Ishikawa (cell line): Measurements from ENCODE around the gene NBAS.

Experiments
- CEBPB ChIP-seq: IDR thresholded peaks from 2 replicates; pipeline ENCODE4 v1.6.1; 2012
- CREB1 ChIP-seq: IDR thresholded peaks from 2 replicates; pipeline ENCODE4 v1.6.1; 2012; ENCODE audit warnings: low read depth
- EGR1 ChIP-seq: IDR thresholded peaks from 2 replicates; pipeline ENCODE4 v1.6.1; 2012
- EP300 ChIP-seq: IDR thresholded peaks from 2 replicates; pipeline ENCODE4 v1.6.1; 2012; ENCODE audit warnings: borderline replicate concordance
- FOXM1 ChIP-seq: IDR thresholded peaks from 2 replicates; pipeline ENCODE4 v1.6.1; 2012; ENCODE audit warnings: low read depth, borderline replicate concordance
- NFIC ChIP-seq: IDR thresholded peaks from 2 replicates; pipeline ENCODE4 v1.6.1; 2012
- RAD21 ChIP-seq: IDR thresholded peaks from 2 replicates; pipeline ENCODE4 v1.6.1; 2012; ENCODE audit warnings: low read depth
- TAF1 ChIP-seq: IDR thresholded peaks from 2 replicates; pipeline ENCODE4 v1.6.1; 2012; ENCODE audit warnings: low read depth, mild to moderate bottlenecking
- TCF12 ChIP-seq: IDR thresholded peaks from 2 replicates; pipeline ENCODE4 v1.6.1; 2012; ENCODE audit warnings: low read depth
- TEAD4 ChIP-seq: IDR thresholded peaks from 2 replicates; pipeline ENCODE4 v1.6.1; 2012
- USF1 ChIP-seq: IDR thresholded peaks from 2 replicates; pipeline ENCODE4 v1.6.1; 2012
- YY1 ChIP-seq: IDR thresholded peaks from 2 replicates; pipeline ENCODE4 v1.6.1; 2012; ENCODE audit warnings: low read depth
- ZBTB7A ChIP-seq: IDR thresholded peaks from 2 replicates; pipeline ENCODE4 v1.6.1; 2012; ENCODE audit warnings: low read depth
- TF ChIP-seq, protein P1 (sequence below): IDR thresholded peaks from 2 replicates; pipeline ENCODE4 v1.6.1; 2012; ENCODE audit warnings: low read depth, mild to moderate bottlenecking
- TF ChIP-seq, protein P2 (sequence below): IDR thresholded peaks from 2 replicates; pipeline ENCODE4 v1.6.1; 2012

The NBAS gene

DNA sequence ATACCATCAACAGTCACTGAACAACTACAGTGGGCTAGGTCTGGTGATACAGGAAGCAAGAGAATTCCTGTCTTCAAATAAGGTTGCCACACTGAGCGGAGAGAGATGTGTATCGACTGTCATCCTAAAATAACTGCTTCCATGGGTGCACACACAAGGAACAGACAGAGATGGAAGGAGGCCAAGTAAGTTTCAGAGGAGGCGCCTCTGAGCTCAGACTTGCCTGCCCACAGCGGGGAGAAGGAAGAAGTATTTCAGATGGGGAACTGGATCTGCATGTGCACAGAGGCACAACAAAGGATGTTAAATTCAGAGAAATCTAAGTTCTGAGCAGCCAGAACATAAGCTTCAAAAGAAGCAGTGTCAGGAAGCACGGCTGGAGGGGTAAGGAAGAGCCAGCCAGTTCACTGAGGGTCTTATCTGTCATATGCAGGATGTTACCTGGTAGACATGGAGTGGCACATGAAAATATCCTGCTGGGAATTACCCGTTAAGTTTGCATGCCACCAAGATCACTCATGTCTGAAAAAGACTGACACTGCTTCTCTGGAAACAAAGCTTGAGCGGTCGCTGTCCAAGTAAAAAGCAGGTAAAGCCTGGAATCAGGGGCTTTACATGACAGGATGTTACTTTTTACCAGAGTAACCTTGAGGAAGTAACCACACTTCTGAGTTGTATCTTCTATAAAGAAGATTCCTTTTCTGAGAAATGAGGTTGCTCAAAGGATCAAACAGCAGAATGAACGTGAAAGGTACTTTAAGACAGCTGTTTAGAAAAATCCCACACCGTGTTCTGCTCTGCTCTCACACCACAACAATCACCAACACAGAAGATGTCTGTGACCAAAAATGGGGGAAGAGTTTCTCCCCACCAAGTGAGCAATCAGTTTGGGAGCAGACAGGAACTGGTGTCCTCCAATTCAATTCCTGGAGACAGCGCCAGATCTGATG, 260.2 kb downstream of the NBAS start:
- no peak for TF ChIP-seq YY1
- no peak for TF ChIP-seq ZBTB7A
- TF ChIP-seq USF1, result no peak
- no peak for TF ChIP-seq EGR1
- TF ChIP-seq, protein P1, sequence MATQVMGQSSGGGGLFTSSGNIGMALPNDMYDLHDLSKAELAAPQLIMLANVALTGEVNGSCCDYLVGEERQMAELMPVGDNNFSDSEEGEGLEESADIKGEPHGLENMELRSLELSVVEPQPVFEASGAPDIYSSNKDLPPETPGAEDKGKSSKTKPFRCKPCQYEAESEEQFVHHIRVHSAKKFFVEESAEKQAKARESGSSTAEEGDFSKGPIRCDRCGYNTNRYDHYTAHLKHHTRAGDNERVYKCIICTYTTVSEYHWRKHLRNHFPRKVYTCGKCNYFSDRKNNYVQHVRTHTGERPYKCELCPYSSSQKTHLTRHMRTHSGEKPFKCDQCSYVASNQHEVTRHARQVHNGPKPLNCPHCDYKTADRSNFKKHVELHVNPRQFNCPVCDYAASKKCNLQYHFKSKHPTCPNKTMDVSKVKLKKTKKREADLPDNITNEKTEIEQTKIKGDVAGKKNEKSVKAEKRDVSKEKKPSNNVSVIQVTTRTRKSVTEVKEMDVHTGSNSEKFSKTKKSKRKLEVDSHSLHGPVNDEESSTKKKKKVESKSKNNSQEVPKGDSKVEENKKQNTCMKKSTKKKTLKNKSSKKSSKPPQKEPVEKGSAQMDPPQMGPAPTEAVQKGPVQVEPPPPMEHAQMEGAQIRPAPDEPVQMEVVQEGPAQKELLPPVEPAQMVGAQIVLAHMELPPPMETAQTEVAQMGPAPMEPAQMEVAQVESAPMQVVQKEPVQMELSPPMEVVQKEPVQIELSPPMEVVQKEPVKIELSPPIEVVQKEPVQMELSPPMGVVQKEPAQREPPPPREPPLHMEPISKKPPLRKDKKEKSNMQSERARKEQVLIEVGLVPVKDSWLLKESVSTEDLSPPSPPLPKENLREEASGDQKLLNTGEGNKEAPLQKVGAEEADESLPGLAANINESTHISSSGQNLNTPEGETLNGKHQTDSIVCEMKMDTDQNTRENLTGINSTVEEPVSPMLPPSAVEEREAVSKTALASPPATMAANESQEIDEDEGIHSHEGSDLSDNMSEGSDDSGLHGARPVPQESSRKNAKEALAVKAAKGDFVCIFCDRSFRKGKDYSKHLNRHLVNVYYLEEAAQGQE, result no peak
- TF ChIP-seq TEAD4, result no peak
- TF ChIP-seq RAD21, result no peak
- TF ChIP-seq TAF1, result no peak
- TF ChIP-seq TCF12, result no peak
- no peak for TF ChIP-seq NFIC
- no peak for TF ChIP-seq FOXM1
- TF ChIP-seq EP300, result no peak
- TF ChIP-seq, protein P2, sequence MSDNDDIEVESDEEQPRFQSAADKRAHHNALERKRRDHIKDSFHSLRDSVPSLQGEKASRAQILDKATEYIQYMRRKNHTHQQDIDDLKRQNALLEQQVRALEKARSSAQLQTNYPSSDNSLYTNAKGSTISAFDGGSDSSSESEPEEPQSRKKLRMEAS, result no peak
- TF ChIP-seq CREB1, result no peak
- TF ChIP-seq CEBPB, result no peak

DNA sequence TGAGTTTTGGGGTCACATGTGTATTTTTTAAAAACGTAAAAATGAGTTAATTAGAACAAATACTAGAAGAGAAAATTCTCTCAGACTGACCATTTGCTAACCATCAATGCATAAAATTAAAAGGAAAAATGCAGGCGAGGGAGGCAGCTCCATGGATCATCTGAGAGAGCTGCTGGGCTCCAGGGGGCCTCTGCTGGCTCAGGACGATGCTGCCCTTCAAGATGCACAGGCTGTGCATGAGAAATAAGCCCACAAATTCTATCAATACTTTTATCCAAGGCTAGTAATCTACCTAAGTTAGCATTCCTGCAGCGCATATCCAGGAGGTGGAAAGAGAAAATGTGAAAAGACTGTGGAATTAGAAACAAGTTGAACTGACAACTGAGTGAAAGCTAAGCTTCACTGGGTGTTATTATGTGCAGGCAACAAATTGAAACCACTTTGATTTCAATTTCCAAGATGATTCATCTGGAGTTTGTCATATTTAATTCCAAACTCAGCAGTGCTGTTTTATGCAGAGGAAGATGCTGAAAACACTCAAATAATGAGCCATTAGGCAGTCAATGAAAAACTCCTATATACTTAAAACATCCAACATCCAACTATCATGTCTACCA, 261.1 kb downstream of the NBAS start:
- TF ChIP-seq FOXM1, result no peak
- TF ChIP-seq CREB1, result no peak
- TF ChIP-seq NFIC, result no peak
- TF ChIP-seq USF1, result no peak
- no peak for TF ChIP-seq TEAD4
- TF ChIP-seq CEBPB, result no peak
- no peak for TF ChIP-seq ZBTB7A
- TF ChIP-seq, protein P2, result no peak
- no peak for TF ChIP-seq EGR1
- TF ChIP-seq TAF1, result no peak
- TF ChIP-seq YY1, result no peak
- TF ChIP-seq RAD21, result no peak
- TF ChIP-seq EP300, result no peak
- TF ChIP-seq TCF12, result no peak
- TF ChIP-seq, protein P1, result no peak

- TF ChIP-seq TEAD4 (no peak), TCF12 (no peak), TAF1 (no peak), CEBPB (no peak), EGR1 (no peak), CREB1 (no peak)
- TF ChIP-seq, protein P1, result no peak
These were observed 262.4 kb downstream of the NBAS start for GRCh38 chr2:15298770-15299169.
